Measurements from ENCODE around the gene KPNA6. TPM values are rescaled to one million over a fixed set of nuclear protein-coding genes. Genes with fewer than 3 reads are reported as not detected.

KPNA6 gene
- total and polyA plus RNA-seq, 9 of the 15 experiments (the other 6 are each of a cell fraction or from before 2014, with no cell fraction given), result 20.1 to 54.6 (median 32.2) TPM

DNA sequence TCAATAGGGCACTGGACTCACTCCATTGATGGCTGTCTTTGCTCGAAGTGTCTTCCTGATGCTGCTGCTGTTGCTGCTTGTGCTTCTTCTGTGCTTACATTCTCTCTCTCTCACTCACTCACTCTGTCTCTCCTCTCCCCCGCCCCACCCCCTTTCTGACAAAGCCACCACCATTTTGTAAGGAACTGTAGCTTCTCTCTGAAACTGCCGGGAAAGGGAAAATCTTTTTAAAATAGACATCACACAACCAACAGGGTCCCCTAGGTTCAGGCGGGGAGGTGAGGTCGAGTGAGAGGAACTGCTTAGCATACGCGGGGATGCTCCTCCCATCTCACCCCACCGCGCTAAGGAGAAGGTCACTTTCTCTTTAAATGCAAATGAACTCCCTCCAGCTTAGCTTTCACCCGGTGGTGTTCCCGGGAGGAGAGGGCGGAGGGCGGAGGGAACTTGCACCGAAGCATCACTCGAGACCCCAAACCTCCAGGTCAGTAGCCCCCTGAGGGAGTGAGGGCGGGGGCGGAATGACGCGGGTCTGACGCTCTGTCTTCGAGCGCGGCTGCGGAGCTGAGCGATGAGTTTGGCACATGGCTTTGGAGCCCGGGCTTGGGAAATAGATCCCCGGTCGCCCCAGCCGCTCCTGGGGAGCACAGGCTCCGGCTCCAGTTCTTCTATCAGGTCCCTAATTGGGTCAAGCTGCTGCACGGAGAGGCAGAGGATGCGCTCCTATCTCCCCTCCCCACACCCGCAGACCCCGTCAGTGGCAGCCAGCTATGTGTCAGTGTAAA is 92.6 kb downstream of the KPNA6 start, which contains the start of gene CCDC28B (continued):
- TF ChIP-seq ZBTB9 (CRISPR knock-in tag; IDR thresholded peaks at IDR 0.05) (no peak), SMAD2 (IDR thresholded peaks at IDR 0.05; ENCODE audit: low read depth, low read length) (no peak), ZNF311 (CRISPR knock-in tag; IDR thresholded peaks at IDR 0.05) (no peak), GTF2F1 (IDR thresholded peaks at IDR 0.05; ENCODE audit: low read depth, low read length) (peak; percentile 26; the same call in 1 of the 2 replicates), NCOA1 (IDR thresholded peaks at IDR 0.05; ENCODE audit: low read depth) (no peak), PYGO2 (tag; IDR thresholded peaks at IDR 0.05) (no peak), PML (IDR thresholded peaks at IDR 0.05; ENCODE audit: low read length) (no peak), ZNF551 (CRISPR knock-in tag; IDR thresholded peaks at IDR 0.05) (no peak), ZBTB8A (IDR thresholded peaks at IDR 0.05; ENCODE audit: partially characterized antibody) (no peak), XRCC5 (IDR thresholded peaks at IDR 0.05; ENCODE audit: low read depth, low read length) (peak; percentile 55), SRSF7 (optimal IDR thresholded peaks at IDR 0.05; ENCODE audit: low read depth, low read length) (no peak), SIX5 (IDR thresholded peaks at IDR 0.05; ENCODE audit: borderline replicate concordance in 1 of 2, insufficient read depth in 1 of 2, low read depth in 1 of 2, low read length in 2 of 2) (no peak), MLX (CRISPR knock-in tag; conservative IDR thresholded peaks at IDR 0.05) (no peak), ZNF518B (CRISPR knock-in tag; IDR thresholded peaks at IDR 0.05) (no peak), NR2C2 (CRISPR knock-in tag; IDR thresholded peaks at IDR 0.05) (no peak), NR2C2 (tag; IDR thresholded peaks at IDR 0.05) (peak; percentile 70; the same call in 1 of the 2 replicates), JUND (IDR thresholded peaks at IDR 0.05; ENCODE audit: borderline replicate concordance, low read depth, low read length) (no peak), JUND (tag; IDR thresholded peaks at IDR 0.05; ENCODE audit: borderline replicate concordance, low read depth, low read length) (peak; percentile 33; the same call in 1 of the 3 replicates), USF1 (CRISPR knock-in tag; IDR thresholded peaks at IDR 0.05) (no peak; the same call in 1 of the 2 replicates), YY1 (IDR thresholded peaks at IDR 0.05; ENCODE audit: borderline replicate concordance in 1 of 3, control insufficient read depth in 1 of 3, extremely low read depth in 1 of 3, insufficient read depth in 3 of 3, insufficient read length in 1 of 3, insufficient replicate concordance in 2 of 3, low read depth in 1 of 3, low read length in 2 of 3) (peak in 2 of 3 experiments; percentile 31 to 85), SNAPC5 (CRISPR knock-in tag; IDR thresholded peaks at IDR 0.05) (no peak)
